Mesendoderm (in vitro differentiated cells): ENCODE results near the gene CEP55.

Source experiments
- DNase-seq: peaks from one replicate; pipeline ENCODE4 v3.0.0; 2013
- H2AK5ac ChIP-seq: 2 replicates; pipeline ENCODE4 v1.6.1; 2013; ENCODE audit warnings: low read length, inconsistent platforms
- H2BK120ac ChIP-seq: 2 replicates; pipeline ENCODE4 v1.6.1; 2013; ENCODE audit warnings: low read depth, mild to moderate bottlenecking, low read length, moderate library complexity, mixed read lengths
- H2BK15ac ChIP-seq: replicated peaks from 2 replicates; pipeline ENCODE4 v1.6.1; 2013; ENCODE audit warnings: low read depth, mild to moderate bottlenecking, moderate library complexity
- H2BK5ac ChIP-seq: 2 replicates; pipeline ENCODE4 v1.6.1; 2013; ENCODE audit warnings: low read length, inconsistent platforms
- H3K18ac ChIP-seq: 2 replicates; pipeline ENCODE4 v1.6.1; 2013; ENCODE audit warnings: mild to moderate bottlenecking, low read length, mixed read lengths
- H3K23ac ChIP-seq: one replicate; pipeline ENCODE4 v1.6.1; 2013; ENCODE audit warnings: low read length
- H3K27ac ChIP-seq: 2 replicates; pipeline ENCODE4 v1.5.1; 2013; ENCODE audit warnings: low read depth, mild to moderate bottlenecking, inconsistent platforms, low read length, moderate library complexity
- H3K27me3 ChIP-seq: 2 replicates; pipeline ENCODE4 v1.6.1; 2013; ENCODE audit warnings: low read length, control low read depth, mild to moderate bottlenecking, inconsistent platforms; ENCODE audit not compliant: insufficient read depth, poor library complexity
- H3K36me3 ChIP-seq: 2 replicates; pipeline ENCODE4 v1.6.1; 2013; ENCODE audit warnings: low read length, inconsistent platforms; ENCODE audit not compliant: control insufficient read depth, insufficient read depth
- H3K4ac ChIP-seq: one replicate; pipeline ENCODE4 v1.6.1; 2013; ENCODE audit warnings: low read depth, mild to moderate bottlenecking, low read length, moderate library complexity
- H3K4me1 ChIP-seq: 2 replicates; pipeline ENCODE4 v1.6.1; 2013; ENCODE audit warnings: low read depth, low read length, inconsistent platforms; ENCODE audit not compliant: control insufficient read depth
- H3K4me2 ChIP-seq: 2 replicates; pipeline ENCODE4 v1.6.1; 2013; ENCODE audit warnings: low read length
- H3K4me3 ChIP-seq: 2 replicates; pipeline ENCODE4 v1.5.1; 2013; ENCODE audit warnings: mild to moderate bottlenecking, low read length
- H3K56ac ChIP-seq: one replicate; pipeline ENCODE4 v1.6.1; 2013; ENCODE audit warnings: low read length
- H3K79me1 ChIP-seq: 2 replicates; pipeline ENCODE4 v1.6.1; 2013; ENCODE audit warnings: low read length, inconsistent platforms
- H3K79me2 ChIP-seq: 2 replicates; pipeline ENCODE4 v1.6.1; 2013; ENCODE audit warnings: mild to moderate bottlenecking, low read length; ENCODE audit not compliant: control insufficient read depth, insufficient read depth
- H3K9ac ChIP-seq: 2 replicates; pipeline ENCODE4 v1.6.1; 2013; ENCODE audit warnings: low read length, inconsistent platforms
- H4K5ac ChIP-seq: one replicate; pipeline ENCODE4 v1.6.1; 2013; ENCODE audit warnings: low read length
- H4K8ac ChIP-seq: one replicate; pipeline ENCODE4 v1.6.1; 2013; ENCODE audit warnings: low read depth, mild to moderate bottlenecking, control low read depth, low read length, moderate library complexity
- WGBS: extraction: QIAGEN DNeasy Blood & Tissue Kit; methylation state at CpG from one replicate; pipeline ENCODE4 v1.1.7; 2013; ENCODE audit warnings: low lambda C conversion rate, missing lambda C conversion rate; ENCODE audit not compliant: insufficient coverage; ENCODE audit errors: extremely low coverage; 5-methylcytosine and 5-hydroxymethylcytosine counted together

Gene CEP55

DNA sequence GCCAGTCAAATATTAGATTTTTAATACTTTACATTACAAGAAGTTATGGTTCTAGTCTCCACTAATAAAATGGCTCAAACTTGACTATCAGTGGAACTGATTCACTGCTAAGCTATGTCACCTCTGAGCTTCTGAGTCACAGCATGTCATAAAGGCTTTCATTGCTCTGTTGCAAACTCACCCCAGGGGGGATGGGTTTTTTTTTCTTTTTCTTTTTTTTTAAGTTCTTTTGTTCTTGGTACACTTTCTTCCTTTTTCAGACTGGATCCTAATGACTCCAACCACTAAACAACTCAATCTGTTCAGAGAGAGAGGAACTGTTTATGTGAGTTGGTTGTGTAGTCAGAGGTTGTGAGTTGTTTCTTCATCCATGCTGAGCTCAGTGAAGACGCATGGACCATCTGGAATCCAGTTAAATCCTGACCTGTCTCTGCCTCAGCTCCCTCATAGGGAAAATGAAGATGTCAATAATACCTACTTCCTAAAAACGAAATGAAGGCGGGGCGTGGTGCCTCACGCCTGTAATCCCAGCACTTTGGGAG, 25.2 kb upstream of the CEP55 start:
- no peak overlapping the region for H2AK5ac ChIP-seq
- H2BK120ac ChIP-seq: no peak overlapping the region
- H3K9ac ChIP-seq: no peak overlapping the region
- no peaks in the 10 kb centered on the region for H3K36me3 ChIP-seq
- no CpG with 5 or more reads among the region's 5 CpGs for WGBS
- no peak overlapping the region for H3K4me2 ChIP-seq
- H3K79me1 ChIP-seq: no peaks in the 10 kb centered on the region
- H4K8ac ChIP-seq: no peak overlapping the region
- H3K4ac ChIP-seq: no peak overlapping the region
- no peaks in the 10 kb centered on the region for H3K27me3 ChIP-seq
- no peak overlapping the region for H4K5ac ChIP-seq
- H3K79me2 ChIP-seq: no peaks in the 10 kb centered on the region
- no peak overlapping the region for H3K18ac ChIP-seq
- H3K4me3 ChIP-seq: no peak overlapping the region
- H3K56ac ChIP-seq: peak overlapping the region; percentile 40
- H3K23ac ChIP-seq: no peak overlapping the region
- H3K4me1 ChIP-seq: no peaks in the 10 kb centered on the region
- H2BK5ac ChIP-seq: no peak overlapping the region
- peak overlapping the region; percentile 81 for H3K27ac ChIP-seq
- peak; percentile 89 for DNase-seq
- H2BK15ac ChIP-seq: no peak overlapping the region

DNA sequence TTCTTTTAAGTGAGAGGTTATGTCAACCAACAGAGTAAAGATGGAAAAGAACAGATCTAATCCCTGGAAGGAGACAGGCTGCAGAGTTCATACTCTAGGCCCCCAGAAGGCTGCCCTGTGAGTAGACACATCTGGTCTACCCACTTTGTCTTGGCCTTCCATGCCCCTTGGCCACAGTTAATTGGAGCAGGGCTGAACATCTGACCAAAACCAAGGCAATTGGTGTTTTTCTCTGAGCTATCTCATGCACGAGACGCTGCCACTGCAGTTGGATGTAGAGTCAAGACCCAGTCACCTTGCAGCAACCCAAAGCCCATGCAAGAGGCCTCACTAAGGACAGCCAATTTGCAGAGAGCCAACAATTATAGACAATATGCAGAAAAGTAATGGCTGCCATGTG, 23.3 kb upstream of the CEP55 start:
- H3K79me2 ChIP-seq: no peaks in the 10 kb centered on the region
- H3K27ac ChIP-seq: no peak overlapping the region
- no peaks in the 10 kb centered on the region for H3K36me3 ChIP-seq
- no peak overlapping the region for H2BK5ac ChIP-seq
- no peak overlapping the region for H3K4me2 ChIP-seq
- no peak overlapping the region for H3K4ac ChIP-seq
- H3K23ac ChIP-seq: no peak overlapping the region
- no peak overlapping the region for H4K8ac ChIP-seq
- H3K56ac ChIP-seq: no peak overlapping the region
- H2BK15ac ChIP-seq: no peak overlapping the region
- no peaks in the 10 kb centered on the region for H3K27me3 ChIP-seq
- H3K9ac ChIP-seq: no peak overlapping the region
- no peaks in the 10 kb centered on the region for H3K4me1 ChIP-seq
- no peak overlapping the region for H3K18ac ChIP-seq
- no peak overlapping the region for H3K4me3 ChIP-seq
- WGBS: no CpG with 5 or more reads among the region's 2 CpGs
- DNase-seq: no peak
- H2AK5ac ChIP-seq: no peak overlapping the region
- H2BK120ac ChIP-seq: no peak overlapping the region
- no peak overlapping the region for H4K5ac ChIP-seq
- H3K79me1 ChIP-seq: no peaks in the 10 kb centered on the region

DNA sequence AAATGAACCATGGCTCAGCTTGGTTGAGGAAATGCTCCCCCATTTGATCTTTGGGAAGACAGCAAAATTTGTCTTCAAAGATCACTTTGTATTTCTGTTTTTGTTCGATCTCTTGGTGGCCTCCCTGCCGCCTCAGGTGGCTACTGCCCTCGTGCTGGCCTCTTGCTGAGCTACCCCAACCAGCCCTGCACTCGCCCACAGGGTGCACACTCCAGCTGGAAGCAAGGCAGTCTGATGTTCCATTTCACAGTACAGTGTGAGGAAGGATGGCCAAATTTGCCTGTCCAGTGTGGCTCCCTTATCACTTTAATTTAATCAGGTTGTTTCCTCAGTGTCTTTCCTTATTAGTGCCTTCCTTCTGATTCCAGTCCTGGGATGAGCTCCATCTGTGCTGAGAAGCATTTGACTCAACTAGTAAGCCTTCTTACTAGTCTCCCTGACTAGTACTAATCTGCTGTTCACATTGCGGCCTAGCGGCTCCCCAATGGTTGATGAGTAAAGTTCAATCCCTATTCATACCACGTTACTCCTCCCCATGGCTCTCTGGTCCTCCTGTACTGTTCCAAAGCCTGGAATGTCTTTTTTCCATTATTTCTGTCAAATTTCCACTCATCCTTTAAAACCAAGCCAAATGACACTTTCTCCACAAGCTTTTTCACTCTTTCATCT, 22.5 kb upstream of the CEP55 start:
- H2AK5ac ChIP-seq: no peak overlapping the region
- no peak overlapping the region for H4K5ac ChIP-seq
- H3K4ac ChIP-seq: no peak overlapping the region
- H3K79me1 ChIP-seq: no peaks in the 10 kb centered on the region
- no peaks in the 10 kb centered on the region for H3K27me3 ChIP-seq
- no peak overlapping the region for H2BK5ac ChIP-seq
- no peak overlapping the region for H4K8ac ChIP-seq
- no peak overlapping the region for H3K4me2 ChIP-seq
- H3K56ac ChIP-seq: no peak overlapping the region
- no peaks in the 10 kb centered on the region for H3K4me1 ChIP-seq
- no peak for DNase-seq
- H3K9ac ChIP-seq: no peak overlapping the region
- WGBS: no CpG with 5 or more reads among the region's 7 CpGs
- no peaks in the 10 kb centered on the region for H3K36me3 ChIP-seq
- no peak overlapping the region for H2BK120ac ChIP-seq
- H3K23ac ChIP-seq: no peak overlapping the region
- H3K79me2 ChIP-seq: no peaks in the 10 kb centered on the region
- no peak overlapping the region for H2BK15ac ChIP-seq
- H3K27ac ChIP-seq: no peak overlapping the region
- no peak overlapping the region for H3K4me3 ChIP-seq
- no peak overlapping the region for H3K18ac ChIP-seq

DNA sequence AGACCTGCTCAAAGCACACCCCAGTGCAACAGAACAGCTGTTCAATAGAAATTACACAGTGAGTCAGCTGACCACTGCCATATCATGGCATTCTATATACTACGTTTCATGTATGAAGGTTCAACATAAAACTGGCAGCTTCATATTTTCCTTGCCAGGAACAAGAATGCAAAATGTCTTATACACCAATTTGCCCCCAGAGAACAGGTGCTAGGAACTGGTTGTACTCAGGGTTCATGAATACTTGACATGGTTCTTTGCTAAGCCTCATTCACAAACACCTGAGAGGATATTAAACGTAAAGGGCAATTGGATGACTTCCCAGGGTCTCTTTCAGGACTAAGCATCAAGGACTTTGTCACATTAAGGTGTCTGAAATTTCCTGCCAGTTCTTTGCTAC, 21.2 kb upstream of the CEP55 start:
- no peak overlapping the region for H3K4me2 ChIP-seq
- no peak for DNase-seq
- no CpG with 5 or more reads among the region's 2 CpGs for WGBS
- no peaks in the 10 kb centered on the region for H3K79me2 ChIP-seq
- no peaks in the 10 kb centered on the region for H3K79me1 ChIP-seq
- no peak overlapping the region for H2BK15ac ChIP-seq
- H3K9ac ChIP-seq: no peak overlapping the region
- no peak overlapping the region for H3K23ac ChIP-seq
- no peaks in the 10 kb centered on the region for H3K27me3 ChIP-seq
- no peak overlapping the region for H3K4ac ChIP-seq
- H3K36me3 ChIP-seq: no peaks in the 10 kb centered on the region
- no peak overlapping the region for H2BK5ac ChIP-seq
- H3K18ac ChIP-seq: no peak overlapping the region
- no peak overlapping the region for H4K5ac ChIP-seq
- no peak overlapping the region for H3K4me3 ChIP-seq
- H2BK120ac ChIP-seq: no peak overlapping the region
- H3K4me1 ChIP-seq: no peaks in the 10 kb centered on the region
- no peak overlapping the region for H2AK5ac ChIP-seq
- H4K8ac ChIP-seq: no peak overlapping the region
- H3K27ac ChIP-seq: no peak overlapping the region
- H3K56ac ChIP-seq: no peak overlapping the region

DNA sequence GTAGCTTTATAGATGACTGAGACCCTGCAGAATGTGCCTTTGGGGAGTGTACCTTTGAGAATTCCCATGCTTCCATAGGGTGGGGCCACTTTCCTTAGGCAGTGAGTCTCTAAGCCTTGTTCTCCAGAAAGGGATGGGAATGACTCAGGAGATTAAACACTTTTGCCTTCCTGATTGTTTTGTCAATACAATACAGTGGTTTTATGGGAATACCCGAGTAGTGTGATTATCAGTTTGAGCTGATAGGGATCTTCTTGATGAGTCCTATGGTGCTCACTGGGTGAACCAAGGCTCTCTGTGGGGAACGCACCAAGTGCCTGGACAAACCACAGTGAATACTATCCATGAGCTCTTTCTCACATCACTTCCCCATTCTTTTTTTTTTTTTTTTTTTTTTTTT, 20.5 kb upstream of the CEP55 start:
- Histone ChIP-seq H3K4me1 (no peaks in the 10 kb centered on the region), H3K79me2 (no peaks in the 10 kb centered on the region), H3K4ac (no peak overlapping the region), H3K79me1 (no peaks in the 10 kb centered on the region), H4K8ac (no peak overlapping the region), H4K5ac (no peak overlapping the region), H3K9ac (no peak overlapping the region), H2AK5ac (no peak overlapping the region), H3K23ac (no peak overlapping the region), H3K4me3 (no peak overlapping the region), H3K56ac (no peak overlapping the region), H2BK5ac (no peak overlapping the region), H3K4me2 (no peak overlapping the region), H3K27ac (no peak overlapping the region), H3K18ac (no peak overlapping the region), H3K27me3 (no peaks in the 10 kb centered on the region), H2BK15ac (no peak overlapping the region), H2BK120ac (no peak overlapping the region), H3K36me3 (no peaks in the 10 kb centered on the region)
- WGBS: no CpG with 5 or more reads among the region's 2 CpGs
- DNase-seq: peak; percentile 75

- Histone ChIP-seq H2AK5ac (no peak overlapping the region), H3K23ac (no peak overlapping the region), H3K27me3 (no peaks in the 10 kb centered on the region), H3K79me1 (no peaks in the 10 kb centered on the region), H3K18ac (no peak overlapping the region), H2BK15ac (no peak overlapping the region), H4K5ac (no peak overlapping the region), H3K27ac (no peak overlapping the region), H3K4ac (no peak overlapping the region), H4K8ac (no peak overlapping the region), H3K9ac (no peak overlapping the region), H2BK120ac (no peak overlapping the region), H2BK5ac (no peak overlapping the region), H3K36me3 (no peaks in the 10 kb centered on the region), H3K4me2 (no peak overlapping the region), H3K4me1 (peaks cover 1% of the 10 kb centered on the region), H3K79me2 (no peaks in the 10 kb centered on the region), H3K4me3 (no peak overlapping the region), H3K56ac (no peak overlapping the region)
- WGBS: no CpG with 5 or more reads among the region's 2 CpGs
- DNase-seq: no peak
Measured at GRCh38 chr10:93476756-93477155, 19.7 kb upstream of the CEP55 start.
